PC-9 (cell line): Measurements from ENCODE around the gene NUP210.

ENCODE experiments used
- EZH2 ChIP-seq: fragments of 200-600 bp; sonication (generic); IDR thresholded peaks from 2 replicates; pipeline ENCODE4 v1.8.0; 2017; ENCODE audit warnings: antibody characterized with exemption, low read depth
- TF ChIP-seq, protein P1 (sequence below): fragments of 200-600 bp; sonication (generic); conservative IDR thresholded peaks from 2 replicates; pipeline ENCODE4 v1.6.1; 2017; ENCODE audit warnings: mixed run types, antibody characterized with exemption, mild to moderate bottlenecking, moderate library complexity

DNA sequence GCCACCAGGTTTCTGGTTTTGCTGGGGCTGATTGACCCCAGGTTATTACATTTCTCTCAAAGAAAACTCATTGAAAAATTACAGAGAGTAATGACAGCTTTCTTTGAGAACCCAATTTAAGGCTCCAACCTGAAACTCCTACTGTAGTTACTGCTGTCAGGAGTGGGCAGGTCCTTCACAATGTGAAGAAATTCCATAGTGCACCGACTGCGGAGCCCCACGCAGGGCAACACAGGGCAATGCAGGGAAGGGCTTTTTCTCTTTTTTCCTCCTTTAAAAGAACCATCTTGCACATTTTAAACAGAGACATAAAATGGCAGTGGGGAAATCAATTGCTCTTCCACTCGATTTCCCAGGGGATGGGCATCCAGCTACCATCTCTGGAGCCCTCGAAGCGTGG lies 74.3 kb downstream of the NUP210 start:
- TF ChIP-seq, protein P1, sequence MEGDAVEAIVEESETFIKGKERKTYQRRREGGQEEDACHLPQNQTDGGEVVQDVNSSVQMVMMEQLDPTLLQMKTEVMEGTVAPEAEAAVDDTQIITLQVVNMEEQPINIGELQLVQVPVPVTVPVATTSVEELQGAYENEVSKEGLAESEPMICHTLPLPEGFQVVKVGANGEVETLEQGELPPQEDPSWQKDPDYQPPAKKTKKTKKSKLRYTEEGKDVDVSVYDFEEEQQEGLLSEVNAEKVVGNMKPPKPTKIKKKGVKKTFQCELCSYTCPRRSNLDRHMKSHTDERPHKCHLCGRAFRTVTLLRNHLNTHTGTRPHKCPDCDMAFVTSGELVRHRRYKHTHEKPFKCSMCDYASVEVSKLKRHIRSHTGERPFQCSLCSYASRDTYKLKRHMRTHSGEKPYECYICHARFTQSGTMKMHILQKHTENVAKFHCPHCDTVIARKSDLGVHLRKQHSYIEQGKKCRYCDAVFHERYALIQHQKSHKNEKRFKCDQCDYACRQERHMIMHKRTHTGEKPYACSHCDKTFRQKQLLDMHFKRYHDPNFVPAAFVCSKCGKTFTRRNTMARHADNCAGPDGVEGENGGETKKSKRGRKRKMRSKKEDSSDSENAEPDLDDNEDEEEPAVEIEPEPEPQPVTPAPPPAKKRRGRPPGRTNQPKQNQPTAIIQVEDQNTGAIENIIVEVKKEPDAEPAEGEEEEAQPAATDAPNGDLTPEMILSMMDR = no peak
- no peak for TF ChIP-seq EZH2
